ENCODE data around the gene CHADL. TPM values are rescaled to one million over a fixed set of nuclear protein-coding genes. Genes with fewer than 3 reads are reported as not detected.

The CHADL gene
- total RNA-seq: 0.16 and 0.18 TPM in 2 replicates

GRCh38 chr22:41240377-41241132, at the start of gene CHADL:
CHADL (minus strand) TSS chr22:41240931; CDS start chr22:41240881, 50 bp downstream.

GRCh38 chr22:41285820-41286638, 45.3 kb upstream of the CHADL start, which contains the start of gene RANGAP1:
RANGAP1 (minus strand) TSS chr22:41286187; CDS start chr22:41281044, 5,143 bp downstream.

GRCh38 chr22:41204992-41205900, 35.5 kb downstream of the CHADL start, which contains the start of gene L3MBTL2:
L3MBTL2 (plus strand) TSS chr22:41205312; CDS start chr22:41205363, 51 bp downstream.

Other genes with a start within 250 kb of the CHADL start
- 27.2 and 47.3 TPM in 2 replicates for gene EP300, start 148.3 kb downstream of the CHADL start, total RNA-seq
- gene L3MBTL2, start 35.6 kb downstream of the CHADL start, total RNA-seq: 15.5 and 19.4 TPM in 2 replicates
- gene RANGAP1, start 45.3 kb upstream of the CHADL start, total RNA-seq: 43.9 and 68.9 TPM in 2 replicates
- gene ZC3H7B, start 60.6 kb upstream of the CHADL start, total RNA-seq: 41.9 and 60.9 TPM in 2 replicates
- gene TEF, start 141.0 kb upstream of the CHADL start, total RNA-seq: 3.1 and 4.2 TPM in 2 replicates
- 21.8 and 33.2 TPM in 2 replicates for gene TOB2, start 205.9 kb upstream of the CHADL start, total RNA-seq
- gene PHF5A, start 227.8 kb upstream of the CHADL start, total RNA-seq: 35.2 and 39.5 TPM in 2 replicates
- 59.6 and 74.5 TPM in 2 replicates for gene ACO2, start 228.2 kb upstream of the CHADL start, total RNA-seq

All from cardiac atrium fibroblast (primary cell).